Measurements from ENCODE around the gene BPI. TPM values are rescaled to one million over a fixed set of nuclear protein-coding genes. Genes with fewer than 3 reads are reported as not detected.

Gene BPI
- total RNA-seq, 1 experiment from 2014 or later = not detected

DNA sequence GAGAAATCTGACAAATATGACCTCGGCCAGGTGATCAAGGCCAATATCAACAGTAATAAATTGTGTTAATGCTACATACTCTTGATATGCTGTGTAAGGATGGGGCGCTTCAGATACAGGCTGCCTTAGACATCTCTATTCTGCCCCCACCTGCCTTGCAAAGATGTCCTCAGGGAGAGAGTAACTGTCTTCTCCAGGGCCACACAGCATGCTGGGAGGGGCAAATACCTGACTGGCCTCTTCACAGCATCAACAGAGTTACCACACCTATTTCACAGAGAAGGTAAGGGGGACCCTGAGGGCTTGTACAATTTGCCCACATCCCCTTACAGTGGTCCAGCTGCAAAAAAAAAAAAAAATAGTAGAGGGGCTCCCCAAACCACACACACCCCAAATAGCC is 26.3 kb upstream of the BPI start:
- Histone ChIP-seq H4K20me1 (ENCODE audit: control insufficient read depth, insufficient read depth, insufficient read length) (no peaks in the 10 kb centered on the region), H2BK20ac (ENCODE audit: low read depth, low read length, poor library complexity, severe bottlenecking) (no peak overlapping the region), H4K91ac (ENCODE audit: insufficient read length, low read depth, low read length) (no peak overlapping the region), H2AK5ac (ENCODE audit: insufficient read length, low read length) (no peak overlapping the region), H3K18ac (ENCODE audit: insufficient read length, low read depth, low read length) (no peak overlapping the region), H3K14ac (ENCODE audit: insufficient read depth, low read length) (no peak overlapping the region), H3K79me2 (ENCODE audit: insufficient read depth, low read length) (no peaks in the 10 kb centered on the region), H2BK12ac (ENCODE audit: insufficient read length, low read depth, low read length) (no peak overlapping the region), H3K27me3 (ENCODE audit: insufficient read depth, low read length) (no peaks in the 10 kb centered on the region), H4K5ac (ENCODE audit: insufficient read length, low read depth, low read length) (no peak overlapping the region), H3K23ac (ENCODE audit: insufficient read length, low read depth, low read length) (no peak overlapping the region), H3K4me1 (ENCODE audit: insufficient read depth, low read length) (no peaks in the 10 kb centered on the region), H3K79me1 (ENCODE audit: insufficient read depth, low read depth, low read length, poor library complexity, severe bottlenecking) (no peaks in the 10 kb centered on the region), H2BK120ac (ENCODE audit: low read depth, low read length, poor library complexity, severe bottlenecking) (no peak overlapping the region), H3K9me3 (ENCODE audit: control insufficient read depth, low read depth, low read length) (no peaks in the 10 kb centered on the region), H3K9ac (ENCODE audit: extremely low read depth, insufficient read length, low read length) (no peak overlapping the region), H3K4ac (ENCODE audit: low read depth, low read length) (no peak overlapping the region), H3K56ac (ENCODE audit: insufficient read length, low read depth, low read length) (no peak overlapping the region), H3T11ph (ENCODE audit: low read length) (no peak overlapping the region), H3K27ac (ENCODE audit: insufficient read length, low read depth, low read length) (no peak overlapping the region), H3K23me2 (ENCODE audit: insufficient read length, low read depth, low read length, poor library complexity, severe bottlenecking) (no peaks in the 10 kb centered on the region), H2BK5ac (ENCODE audit: insufficient read length, low read length) (no peak overlapping the region), H3K4me2 (ENCODE audit: insufficient read depth, insufficient read length, low read length) (no peak overlapping the region), H4K8ac (replicated peaks; ENCODE audit: insufficient read length, low read depth, low read length) (no peak overlapping the region), H2BK15ac (ENCODE audit: low read depth, low read length) (no peak overlapping the region), H2AFZ (ENCODE audit: low read length) (no peak overlapping the region)
- no peak for DNase-seq
- Mint-ChIP-seq H3K36me3 (ENCODE audit: insufficient read depth in 1 of 3, low read depth in 3 of 3) (peaks cover 0 to 8% (median 3%) of the 10 kb centered on the region in 3 experiments; a peak in 3 of 7 replicates), H3K4me1 (peaks cover 10 to 15% of the 10 kb centered on the region in 2 experiments), H3K4me3 (no peak overlapping the region), H3K27me3 (ENCODE audit: low read depth) (no peaks in the 10 kb centered on the region; the same call in 1 of the 2 replicates), H3K9me3 (peaks cover 10 to 15% of the 10 kb centered on the region in 2 experiments), H3K27ac (peak overlapping the region in 2 of 3 experiments; percentile 55 to 90; a peak in 2 of 7 replicates)
- WGBS (ENCODE audit: extremely low coverage, insufficient read length, low lambda C conversion rate) = no CpG with 5 or more reads among the region's 2 CpGs
- TF ChIP-seq, protein P1, sequence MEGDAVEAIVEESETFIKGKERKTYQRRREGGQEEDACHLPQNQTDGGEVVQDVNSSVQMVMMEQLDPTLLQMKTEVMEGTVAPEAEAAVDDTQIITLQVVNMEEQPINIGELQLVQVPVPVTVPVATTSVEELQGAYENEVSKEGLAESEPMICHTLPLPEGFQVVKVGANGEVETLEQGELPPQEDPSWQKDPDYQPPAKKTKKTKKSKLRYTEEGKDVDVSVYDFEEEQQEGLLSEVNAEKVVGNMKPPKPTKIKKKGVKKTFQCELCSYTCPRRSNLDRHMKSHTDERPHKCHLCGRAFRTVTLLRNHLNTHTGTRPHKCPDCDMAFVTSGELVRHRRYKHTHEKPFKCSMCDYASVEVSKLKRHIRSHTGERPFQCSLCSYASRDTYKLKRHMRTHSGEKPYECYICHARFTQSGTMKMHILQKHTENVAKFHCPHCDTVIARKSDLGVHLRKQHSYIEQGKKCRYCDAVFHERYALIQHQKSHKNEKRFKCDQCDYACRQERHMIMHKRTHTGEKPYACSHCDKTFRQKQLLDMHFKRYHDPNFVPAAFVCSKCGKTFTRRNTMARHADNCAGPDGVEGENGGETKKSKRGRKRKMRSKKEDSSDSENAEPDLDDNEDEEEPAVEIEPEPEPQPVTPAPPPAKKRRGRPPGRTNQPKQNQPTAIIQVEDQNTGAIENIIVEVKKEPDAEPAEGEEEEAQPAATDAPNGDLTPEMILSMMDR (conservative IDR thresholded peaks at IDR 0.05) = no peak
